GM18873 (cell line): Measurements from ENCODE around the gene SUSD6.
"Not testable (repeated sequence)": the region's sequence is repeated elsewhere in the genome, so short reads cannot be mapped to it uniquely, and the experiment has no call there.

Experiments used
- ATAC-seq: cut with Tn5 transposase; IDR thresholded peaks from one replicate; pipeline ENCODE4 v1.9.1; 2021; ENCODE audit warnings: mild to moderate bottlenecking, moderate library complexity, moderate number of reproducible peaks; ENCODE audit not compliant: unreplicated experiment, low FRiP score

The SUSD6 gene

DNA sequence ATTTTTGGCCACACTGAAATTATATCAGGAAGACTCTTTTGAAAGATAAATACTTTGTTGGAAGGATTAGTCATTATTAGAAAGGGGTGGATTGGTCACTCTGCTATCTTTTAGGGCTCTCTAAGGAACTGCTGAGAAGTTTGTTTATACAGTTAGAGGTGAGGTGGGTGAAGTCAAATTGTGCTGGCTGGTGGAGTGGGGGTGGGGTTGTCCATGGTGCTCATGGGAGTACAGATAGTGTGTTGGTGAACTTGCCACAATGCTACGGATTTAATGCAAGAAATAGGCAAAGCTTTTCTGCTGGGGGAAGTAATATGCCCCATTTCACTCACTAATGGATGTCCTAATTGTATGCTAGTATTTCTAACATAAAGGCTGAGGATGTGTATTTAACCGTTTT, 35.8 kb downstream of the SUSD6 start:
- no peak for ATAC-seq

DNA sequence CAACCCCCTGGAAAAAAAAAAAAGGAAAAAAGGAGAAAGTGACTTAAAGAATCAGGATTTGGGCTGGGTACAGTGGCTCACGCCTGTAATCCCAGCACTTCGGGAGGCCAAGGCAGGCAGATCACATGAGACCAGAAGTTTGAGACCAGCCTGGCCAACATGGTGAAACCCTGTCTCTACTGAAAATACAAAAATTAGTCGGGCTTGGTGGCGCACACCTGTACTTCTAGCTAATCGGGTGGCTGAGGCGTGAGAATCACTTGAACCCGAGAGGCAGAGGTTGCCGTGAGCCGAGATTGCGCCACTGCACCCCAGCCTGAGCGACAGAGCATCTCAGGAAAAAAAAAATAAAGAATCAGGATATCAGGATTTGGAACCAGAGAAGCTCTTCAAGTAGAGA, 36.2 kb downstream of the SUSD6 start:
- ATAC-seq: not testable (repeated sequence)

DNA sequence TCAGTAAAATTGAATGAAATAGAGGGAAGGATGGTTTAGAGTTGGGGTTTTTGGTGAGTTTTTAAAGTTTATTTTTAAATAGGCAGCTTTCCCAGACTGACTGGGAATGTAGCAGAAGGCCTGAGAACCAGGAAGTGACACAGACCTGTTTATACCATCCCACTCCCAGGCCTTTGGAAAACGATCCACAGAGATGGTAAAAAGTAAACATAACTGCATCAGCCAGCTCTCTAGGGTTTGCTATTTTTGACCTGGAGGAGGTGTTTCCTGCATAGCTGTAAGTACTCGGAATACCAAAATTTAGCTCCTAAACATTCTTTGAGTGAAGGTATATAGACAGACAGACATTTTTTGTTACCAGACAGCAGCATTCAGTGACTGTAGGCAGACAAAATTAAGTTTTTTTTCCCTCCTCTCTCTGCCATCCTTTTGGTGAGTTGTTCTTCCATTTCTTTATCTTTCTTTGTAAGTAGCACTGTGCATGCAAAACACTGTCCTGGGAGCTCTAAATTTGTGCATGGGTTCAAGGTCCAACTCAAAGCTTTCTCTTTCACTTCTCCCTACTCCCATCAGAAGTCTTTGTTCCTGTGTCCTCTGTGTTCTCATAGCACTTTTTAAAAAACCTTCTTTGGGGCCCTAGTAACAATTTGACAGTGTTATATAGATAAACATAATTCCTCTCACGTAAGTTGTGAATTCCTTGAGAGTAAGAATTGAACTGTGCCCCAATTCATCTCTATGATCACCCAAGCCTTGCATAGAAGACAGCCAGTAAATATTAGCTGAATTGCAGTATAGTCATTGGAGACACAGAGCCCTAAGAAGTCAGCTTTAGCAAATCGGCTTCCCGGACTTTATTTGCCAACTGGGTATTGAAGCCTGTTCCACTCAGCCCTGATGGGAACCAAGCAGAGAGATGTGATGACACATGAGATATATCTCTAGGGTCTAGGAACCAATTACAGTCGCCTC, 37.4 kb downstream of the SUSD6 start:
- ATAC-seq: no peak

DNA sequence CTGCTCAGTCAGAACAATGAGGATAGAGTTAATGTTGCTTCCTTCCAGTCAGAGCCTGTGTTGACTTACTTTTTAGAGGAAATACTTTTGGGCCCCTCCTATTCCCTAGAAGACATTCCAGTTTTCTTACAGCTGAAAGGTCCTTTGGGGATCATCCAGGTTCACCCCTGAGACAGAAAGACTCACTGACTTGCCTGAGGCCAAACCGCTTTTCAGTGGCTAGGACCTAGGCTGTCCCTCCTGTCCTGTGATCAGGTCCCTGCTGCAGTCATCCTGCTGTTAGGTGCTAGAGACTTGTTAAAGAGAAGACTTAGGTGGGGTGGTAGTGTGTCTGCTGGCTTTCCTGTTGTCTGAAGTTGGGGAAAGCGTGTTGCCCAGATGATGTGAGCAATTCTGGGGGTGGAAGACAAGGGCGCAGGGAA, 39.6 kb downstream of the SUSD6 start:
- ATAC-seq: no peak

DNA sequence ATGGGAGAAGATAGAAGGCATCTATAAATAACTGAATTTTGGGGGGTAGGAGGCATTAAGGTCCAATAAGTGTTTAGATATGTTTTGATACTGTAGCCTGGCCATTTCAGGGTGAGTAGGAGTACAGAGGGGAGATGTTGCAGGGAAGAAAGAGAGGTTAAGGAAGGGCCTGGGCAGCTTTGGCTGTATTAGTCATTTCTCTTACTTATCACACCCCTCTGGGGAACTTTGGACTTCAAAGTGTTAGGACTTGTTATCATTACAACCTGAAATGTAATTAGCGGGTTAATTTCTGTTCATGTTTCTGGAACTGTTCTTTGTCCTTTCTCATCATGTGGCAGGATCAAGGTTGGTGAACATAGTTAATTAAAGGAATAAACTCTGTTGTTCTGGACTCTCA, 40.3 kb downstream of the SUSD6 start:
- no peak for ATAC-seq

DNA sequence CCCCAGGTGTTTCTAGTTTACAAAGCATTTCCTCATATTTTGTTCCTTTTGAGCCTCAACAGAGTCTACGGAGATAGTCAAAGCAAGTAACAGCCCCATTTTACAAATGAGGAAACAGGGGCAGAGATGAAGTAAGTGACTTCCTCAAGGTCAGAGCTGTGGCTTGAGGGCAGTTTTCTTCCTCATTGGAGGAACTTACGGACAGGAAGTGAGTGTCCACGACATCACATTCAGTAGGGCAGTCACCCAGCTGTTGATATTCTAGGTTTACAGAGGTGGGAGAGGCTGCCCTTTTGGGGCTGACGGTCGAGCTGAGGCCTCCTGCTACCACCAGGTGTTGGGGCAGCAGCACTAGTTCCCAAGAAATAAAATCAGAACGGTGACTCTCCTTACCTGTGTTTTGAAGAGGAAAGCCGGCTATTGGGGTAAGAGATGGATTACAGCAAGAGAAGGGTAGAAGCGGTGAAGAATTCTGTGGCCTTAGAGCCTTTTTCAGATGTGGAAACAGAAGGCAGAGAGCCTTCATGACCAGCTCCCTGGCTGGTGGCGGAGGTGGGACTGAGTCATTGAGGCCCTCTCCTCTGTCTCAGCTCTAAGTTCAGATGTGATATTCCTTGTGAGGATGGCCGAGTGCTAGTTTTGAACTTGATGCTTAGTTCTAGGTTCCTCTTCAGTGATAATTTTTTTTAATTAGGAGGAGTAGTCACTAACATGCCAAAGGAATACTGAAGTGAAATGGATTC, 41.7 kb downstream of the SUSD6 start:
- ATAC-seq: no peak

DNA sequence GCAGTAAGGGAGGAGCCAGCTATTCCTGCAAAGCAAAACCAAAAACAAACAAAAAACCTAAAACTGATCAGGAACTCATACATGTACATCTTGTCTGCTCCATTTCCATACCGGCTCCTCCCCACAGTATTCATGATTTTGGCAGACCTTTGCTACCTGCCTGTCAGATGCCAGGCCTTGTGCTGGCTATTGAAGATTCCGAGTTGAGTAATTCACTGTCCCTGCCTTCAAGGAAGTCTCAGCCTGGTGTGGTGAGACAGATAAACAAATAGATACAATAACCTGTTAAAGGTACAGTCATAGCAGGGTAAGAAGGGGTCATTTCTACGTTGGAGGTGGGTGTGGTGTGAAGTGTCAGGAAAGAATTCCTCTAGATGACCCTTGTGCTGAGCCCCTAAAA, 42.7 kb downstream of the SUSD6 start:
- ATAC-seq: no peak

DNA sequence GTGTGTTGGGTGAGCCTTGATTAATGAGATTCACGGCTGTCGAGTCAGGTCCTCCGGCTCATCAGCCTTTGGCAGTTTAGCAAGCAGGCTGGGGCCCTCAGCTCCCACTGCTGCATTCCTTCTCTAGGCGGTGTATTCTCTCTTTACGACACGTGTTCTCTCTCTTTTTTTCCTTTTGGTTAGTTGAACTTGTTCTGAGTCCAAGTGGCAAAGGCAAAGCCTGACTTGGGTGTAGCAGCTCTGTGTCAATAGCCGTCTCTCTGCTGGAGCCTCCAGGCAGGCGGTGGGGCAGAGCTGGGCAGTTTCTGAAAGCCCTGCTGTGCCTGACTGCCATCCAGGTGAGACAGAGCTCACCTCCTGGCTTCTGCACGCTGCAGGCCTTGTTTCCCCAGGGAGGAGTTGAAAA, 46.6 kb downstream of the SUSD6 start:
- ATAC-seq: no peak

DNA sequence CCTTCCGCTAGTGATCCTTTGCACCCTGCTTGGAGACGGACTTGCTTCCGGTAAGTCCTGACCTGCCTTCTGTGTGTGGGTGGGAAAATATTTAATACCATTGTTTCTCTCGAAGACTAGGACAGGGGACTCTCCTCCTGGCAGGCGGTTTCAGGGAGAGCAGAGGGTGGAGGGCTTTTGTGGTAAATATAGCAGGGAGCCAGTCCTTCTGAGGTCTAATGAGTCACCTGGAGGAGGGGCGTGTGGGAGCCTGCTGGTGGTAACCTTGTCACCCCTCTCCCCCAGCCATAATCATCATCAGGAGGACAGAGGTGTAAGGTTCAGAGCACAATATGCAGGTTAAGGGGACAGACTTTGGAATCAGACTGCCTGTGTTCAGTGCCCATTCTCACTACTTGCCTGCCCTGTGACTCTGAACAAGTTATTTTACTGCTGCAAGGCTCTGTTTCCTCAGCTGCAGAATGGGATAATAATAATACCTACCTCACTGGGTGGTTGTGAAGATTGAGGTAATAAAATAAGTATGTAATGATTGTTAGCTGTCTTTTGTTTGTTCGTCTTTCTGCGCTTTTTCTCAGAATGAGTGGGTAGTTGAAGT, 47.4 kb downstream of the SUSD6 start:
- no peak for ATAC-seq

DNA sequence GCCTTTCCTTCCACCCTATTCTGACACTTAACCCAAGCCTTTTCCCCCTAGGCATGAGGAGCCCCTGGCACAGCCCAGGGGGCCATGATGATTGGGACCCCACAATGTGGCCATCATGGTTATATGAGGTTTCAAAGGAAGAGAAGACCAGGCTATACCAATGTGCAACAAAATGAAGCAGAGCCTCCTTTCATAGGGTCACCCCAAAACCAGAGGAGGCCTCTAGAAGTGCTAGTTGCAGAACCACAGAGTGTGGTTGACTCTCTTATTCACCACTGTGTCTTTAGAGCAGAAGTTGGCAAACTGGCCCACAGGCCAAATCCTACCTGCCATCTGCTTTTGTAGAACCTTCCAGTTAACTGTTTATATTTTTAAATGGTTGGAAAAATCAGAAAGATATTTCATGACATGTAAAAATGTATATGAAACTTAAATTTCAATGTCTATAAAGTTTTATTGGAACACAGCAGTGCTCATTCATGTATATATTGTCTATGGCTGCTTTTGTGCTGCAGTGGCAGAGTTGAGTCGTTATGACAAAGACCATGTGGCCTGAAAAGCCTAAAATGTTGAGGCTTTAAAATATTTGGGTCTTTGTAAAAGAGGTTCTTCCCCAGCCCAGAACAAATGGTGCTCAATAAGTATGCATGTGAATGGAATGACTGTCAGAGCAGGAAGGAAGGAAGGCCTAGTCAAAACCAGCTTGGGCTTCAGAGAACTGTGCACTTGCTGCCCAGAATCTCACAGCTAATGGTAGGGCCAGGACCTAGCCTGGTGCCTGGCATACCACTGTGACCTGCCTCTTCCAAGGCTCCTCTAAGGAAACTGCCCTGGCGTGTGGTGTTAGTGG, 49.2 kb downstream of the SUSD6 start:
- no peak for ATAC-seq

DNA sequence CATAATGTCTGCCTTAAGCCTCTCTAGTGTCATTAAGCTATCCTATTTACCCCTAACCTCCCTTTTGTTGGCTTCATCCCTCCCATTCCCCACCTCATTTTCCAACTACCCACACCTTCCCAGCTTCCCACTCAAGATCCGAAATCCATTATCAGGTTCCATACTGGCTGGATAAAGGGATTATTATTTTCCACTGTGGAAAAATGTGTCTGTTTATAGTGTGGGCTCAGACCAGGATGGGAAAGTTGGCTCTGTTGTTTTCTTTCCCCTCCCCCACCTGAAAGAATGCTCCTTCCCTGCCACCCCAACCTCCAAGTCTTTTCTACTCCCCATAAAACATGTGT, 49.8 kb downstream of the SUSD6 start:
- ATAC-seq: no peak

DNA sequence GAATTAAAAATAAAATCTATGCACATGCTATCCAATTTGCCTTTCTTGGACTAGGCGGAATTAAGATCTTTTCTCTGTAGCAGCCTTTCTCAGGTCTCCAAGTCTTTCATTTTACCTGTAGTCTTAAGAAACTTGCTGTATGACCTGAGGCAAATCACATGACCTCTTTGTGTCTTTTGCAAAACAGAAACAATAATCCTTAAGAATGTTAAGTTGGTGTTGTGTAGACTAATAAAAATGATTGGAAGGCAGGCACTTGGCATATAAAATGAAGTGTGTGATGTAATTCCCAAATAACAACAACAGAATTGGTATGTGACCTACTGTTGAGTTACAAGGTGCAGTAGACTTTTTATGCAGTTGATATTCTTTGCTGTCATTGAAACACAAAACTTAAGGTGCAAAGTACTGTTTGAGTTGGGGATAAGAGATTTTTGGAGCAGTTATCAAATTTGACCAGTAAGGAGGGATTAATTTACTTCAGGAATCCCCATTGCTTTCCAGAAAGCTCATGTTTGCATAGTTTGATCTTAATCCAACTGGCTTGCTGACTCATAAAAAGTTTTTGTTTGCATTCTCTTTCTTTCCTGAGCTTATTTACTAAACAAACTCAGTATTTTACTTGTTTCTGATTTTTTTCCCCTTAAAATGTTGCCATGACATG, 51.4 kb downstream of the SUSD6 start:
- no peak for ATAC-seq

DNA sequence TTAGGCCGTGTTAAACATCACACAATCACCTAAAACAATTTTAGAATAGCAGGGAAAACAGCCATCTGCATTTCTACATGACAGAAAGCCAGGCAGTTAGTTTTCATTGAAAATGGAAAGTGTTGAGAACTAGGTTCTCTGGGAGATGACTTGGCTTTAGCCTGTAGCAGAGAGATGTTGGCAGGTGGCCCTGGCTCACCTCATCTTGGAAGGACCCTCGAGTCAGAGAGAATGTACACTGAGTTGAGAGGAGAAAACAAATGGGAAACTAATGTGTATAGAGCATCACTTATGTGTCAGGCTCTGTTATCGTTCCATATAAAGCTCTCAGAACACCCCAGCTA, 51.9 kb downstream of the SUSD6 start:
- no peak for ATAC-seq

DNA sequence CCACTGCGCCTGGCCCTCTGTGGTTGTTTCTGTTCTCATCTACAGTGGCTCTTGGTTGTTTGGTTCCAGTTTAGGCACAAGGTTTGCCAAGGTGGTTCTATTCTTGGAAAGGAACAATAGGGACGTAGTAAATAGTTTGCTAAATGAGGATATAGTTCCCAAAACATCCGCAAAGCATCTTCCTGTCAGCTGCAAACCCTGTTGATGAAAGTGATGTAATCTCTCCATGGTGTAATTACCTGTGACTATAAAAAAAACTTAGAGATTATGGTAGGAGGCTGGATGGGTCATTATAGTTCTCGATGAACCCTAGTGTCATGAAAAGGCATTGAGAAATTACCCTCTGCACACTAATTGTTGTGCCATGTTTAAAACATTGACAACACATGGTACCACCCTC, 52.9 kb downstream of the SUSD6 start:
- ATAC-seq: no peak

DNA sequence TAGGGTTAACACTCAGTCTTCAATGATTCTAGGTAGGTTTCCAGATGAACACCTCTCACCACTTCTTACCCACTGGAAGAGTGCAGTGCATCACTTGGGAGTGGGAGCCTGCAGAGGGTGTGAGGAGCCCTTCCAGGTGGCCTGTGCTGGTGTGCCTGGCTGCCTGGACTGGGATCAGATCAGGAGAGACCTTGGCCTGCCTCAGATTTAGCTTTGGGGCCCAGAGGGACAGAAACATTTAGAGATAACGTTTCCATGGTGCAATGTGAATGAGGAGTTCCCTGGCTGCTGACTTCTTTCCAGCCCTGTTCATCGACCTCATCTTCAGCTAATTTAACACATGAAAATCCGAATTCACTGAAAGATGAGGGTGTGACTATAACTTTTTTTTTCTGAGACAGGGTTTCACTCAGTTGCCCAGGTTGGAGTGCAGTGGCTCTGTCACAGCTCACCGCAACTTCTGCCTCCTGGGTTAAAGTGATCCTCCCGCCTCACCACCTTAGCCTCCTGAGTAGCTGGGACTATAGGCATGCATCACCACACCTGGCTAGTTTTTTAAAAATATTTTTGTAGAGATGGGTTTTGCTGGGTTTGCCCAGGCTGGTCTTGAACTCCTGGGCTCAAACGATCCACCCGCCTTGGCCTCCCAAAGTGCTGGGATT, 53.6 kb downstream of the SUSD6 start:
- ATAC-seq: no peak

DNA sequence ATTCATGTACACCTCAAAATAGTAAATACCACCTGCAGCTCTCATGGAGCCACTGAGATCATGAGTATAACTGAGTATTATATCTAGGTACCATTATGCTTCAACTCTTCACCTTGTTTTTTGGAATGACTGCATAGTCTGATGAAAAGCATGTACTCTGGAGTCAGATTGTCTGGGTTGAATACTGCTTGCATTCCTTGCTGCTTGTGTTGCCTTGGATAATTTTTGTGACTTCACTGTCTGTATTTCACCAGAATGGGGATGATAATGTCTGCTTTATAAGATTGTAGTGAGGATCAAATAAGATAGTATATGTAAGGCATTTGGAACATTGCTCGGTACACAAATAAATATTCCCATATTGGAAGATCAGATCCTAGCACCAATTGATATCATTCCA, 54.2 kb downstream of the SUSD6 start:
- no peak for ATAC-seq

DNA sequence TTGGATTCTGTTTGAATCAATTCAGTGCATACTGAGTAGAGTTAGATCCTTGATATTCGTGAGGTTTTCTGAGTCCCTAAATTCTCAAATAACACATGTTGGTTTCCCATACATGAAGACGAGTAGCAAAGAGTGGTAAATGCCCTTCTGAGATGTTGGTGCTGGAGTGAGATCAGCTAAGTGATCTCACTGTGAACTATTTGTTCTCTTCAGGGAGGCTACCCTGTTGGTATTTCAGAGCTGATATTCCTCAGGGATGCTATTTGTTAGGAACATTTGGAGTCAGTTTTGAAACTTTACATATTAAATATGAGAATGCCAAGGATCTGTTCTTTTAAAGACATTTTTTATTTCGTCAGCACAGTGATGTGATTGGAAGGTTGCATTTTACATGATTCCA, 54.7 kb downstream of the SUSD6 start:
- ATAC-seq: no peak

DNA sequence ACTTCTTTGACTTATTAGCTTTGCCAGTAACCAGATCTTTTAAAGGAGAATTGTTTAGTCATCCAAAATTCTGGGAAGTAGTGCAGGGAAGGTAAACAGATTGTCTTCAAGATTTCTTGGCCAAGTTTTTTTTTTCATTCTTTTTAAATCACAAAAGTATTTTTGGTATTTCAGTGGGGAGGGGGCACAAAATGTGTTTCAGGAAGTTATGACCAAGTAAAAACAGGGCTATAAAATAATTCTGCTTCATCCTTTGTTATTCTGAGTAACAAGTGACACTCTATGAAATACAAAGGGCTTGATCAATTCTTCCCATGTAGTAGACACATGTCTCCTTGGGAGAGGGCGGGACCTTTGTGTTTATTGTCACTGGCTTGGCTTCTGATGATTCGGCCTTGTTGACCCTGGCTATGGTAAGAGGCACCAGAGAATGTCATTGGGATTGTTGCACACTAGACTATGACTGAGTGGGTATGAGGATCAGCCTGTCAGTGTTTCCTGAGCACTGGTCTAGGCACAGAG, 55.4 kb downstream of the SUSD6 start:
- no peak for ATAC-seq

DNA sequence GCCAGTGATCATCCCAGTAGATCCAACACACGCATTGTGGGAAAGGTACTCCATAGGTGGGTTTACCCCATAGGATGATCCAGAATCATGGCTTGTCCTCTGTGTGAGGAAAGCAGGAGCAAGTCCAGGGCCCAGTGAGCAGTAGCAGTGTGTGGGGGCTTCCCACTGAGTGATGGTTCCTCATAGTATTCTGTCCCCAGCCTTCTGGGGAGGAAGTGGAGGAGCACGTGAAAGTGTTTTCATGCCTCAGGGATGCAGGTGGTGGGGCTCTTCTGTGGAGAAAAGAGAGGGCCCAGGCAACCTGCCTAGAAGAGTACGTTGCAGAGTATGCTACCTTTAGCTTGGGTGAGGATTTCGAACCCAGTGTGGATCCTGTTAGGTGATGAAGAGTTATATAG, 56.5 kb downstream of the SUSD6 start:
- no peak for ATAC-seq
